ENCODE measurements around the gene MYBPH.

DNA sequence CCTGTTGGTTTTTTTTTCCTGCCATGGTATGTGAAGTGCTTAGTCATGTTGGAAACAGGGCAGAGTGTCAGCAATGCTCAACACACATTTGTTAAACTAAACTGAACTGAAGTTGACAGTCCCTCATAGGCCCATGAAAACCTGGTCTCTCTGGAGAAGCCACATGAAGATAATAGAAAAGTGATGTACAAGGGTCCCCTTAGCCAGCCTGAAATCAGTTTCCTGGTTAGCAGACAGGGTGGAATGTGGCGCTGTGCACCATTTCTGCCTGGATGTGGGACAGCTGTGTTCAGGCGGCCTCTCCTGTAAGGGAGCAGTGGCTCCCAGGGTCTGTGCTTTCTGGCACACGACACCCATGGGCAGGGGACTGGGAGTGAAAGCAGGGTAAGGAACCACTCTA, 20.7 kb upstream of the MYBPH start:
- TF ChIP-seq, protein P1, sequence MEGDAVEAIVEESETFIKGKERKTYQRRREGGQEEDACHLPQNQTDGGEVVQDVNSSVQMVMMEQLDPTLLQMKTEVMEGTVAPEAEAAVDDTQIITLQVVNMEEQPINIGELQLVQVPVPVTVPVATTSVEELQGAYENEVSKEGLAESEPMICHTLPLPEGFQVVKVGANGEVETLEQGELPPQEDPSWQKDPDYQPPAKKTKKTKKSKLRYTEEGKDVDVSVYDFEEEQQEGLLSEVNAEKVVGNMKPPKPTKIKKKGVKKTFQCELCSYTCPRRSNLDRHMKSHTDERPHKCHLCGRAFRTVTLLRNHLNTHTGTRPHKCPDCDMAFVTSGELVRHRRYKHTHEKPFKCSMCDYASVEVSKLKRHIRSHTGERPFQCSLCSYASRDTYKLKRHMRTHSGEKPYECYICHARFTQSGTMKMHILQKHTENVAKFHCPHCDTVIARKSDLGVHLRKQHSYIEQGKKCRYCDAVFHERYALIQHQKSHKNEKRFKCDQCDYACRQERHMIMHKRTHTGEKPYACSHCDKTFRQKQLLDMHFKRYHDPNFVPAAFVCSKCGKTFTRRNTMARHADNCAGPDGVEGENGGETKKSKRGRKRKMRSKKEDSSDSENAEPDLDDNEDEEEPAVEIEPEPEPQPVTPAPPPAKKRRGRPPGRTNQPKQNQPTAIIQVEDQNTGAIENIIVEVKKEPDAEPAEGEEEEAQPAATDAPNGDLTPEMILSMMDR (IDR thresholded peaks at IDR 0.05): no peak
- TF ChIP-seq EP300 (IDR thresholded peaks at IDR 0.05): no peak
- TF ChIP-seq POLR2A (IDR thresholded peaks at IDR 0.05): no peak
- no peak for TF ChIP-seq POLR2AphosphoS5 (IDR thresholded peaks at IDR 0.05)

Data from sigmoid colon (tissue), 4 donors.